ENCODE data around the gene TNS1.

DNA sequence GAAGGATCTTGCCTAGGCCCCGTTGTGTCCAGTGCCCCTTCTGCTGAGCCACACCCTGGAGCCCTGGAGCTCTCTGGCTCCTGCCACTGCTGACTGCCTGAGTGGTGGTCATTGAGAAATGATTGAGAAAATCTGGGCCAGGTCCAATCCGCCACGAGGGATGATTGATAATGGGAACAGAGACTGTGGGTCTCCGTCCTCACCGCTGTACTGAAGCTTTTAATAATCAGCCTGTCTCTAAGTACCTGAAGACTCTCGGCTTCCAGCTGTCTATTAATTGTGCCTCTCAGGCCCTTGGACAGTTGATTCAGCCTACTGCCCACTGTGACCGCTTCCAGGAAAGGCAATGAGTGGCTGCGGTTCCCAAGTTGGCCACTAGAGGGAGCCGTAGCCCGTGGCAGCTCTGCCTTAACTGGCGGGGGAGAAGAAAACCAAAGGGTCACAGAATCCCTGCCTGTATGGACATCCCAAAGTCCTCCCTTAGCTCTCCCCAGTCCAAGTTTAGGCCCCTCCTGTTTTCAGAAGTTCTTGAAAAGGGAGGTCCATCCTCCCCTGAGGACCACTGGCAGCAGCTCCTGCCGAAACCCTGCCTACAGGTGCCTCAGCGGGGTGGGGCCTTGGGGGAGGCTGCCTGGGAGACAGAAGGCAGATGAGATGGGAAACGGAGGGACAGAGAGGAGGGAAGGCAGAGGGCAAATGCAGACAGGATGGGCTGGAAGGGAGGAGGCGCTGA, 213.6 kb downstream of the TNS1 start:
- TF ChIP-seq, protein P1, sequence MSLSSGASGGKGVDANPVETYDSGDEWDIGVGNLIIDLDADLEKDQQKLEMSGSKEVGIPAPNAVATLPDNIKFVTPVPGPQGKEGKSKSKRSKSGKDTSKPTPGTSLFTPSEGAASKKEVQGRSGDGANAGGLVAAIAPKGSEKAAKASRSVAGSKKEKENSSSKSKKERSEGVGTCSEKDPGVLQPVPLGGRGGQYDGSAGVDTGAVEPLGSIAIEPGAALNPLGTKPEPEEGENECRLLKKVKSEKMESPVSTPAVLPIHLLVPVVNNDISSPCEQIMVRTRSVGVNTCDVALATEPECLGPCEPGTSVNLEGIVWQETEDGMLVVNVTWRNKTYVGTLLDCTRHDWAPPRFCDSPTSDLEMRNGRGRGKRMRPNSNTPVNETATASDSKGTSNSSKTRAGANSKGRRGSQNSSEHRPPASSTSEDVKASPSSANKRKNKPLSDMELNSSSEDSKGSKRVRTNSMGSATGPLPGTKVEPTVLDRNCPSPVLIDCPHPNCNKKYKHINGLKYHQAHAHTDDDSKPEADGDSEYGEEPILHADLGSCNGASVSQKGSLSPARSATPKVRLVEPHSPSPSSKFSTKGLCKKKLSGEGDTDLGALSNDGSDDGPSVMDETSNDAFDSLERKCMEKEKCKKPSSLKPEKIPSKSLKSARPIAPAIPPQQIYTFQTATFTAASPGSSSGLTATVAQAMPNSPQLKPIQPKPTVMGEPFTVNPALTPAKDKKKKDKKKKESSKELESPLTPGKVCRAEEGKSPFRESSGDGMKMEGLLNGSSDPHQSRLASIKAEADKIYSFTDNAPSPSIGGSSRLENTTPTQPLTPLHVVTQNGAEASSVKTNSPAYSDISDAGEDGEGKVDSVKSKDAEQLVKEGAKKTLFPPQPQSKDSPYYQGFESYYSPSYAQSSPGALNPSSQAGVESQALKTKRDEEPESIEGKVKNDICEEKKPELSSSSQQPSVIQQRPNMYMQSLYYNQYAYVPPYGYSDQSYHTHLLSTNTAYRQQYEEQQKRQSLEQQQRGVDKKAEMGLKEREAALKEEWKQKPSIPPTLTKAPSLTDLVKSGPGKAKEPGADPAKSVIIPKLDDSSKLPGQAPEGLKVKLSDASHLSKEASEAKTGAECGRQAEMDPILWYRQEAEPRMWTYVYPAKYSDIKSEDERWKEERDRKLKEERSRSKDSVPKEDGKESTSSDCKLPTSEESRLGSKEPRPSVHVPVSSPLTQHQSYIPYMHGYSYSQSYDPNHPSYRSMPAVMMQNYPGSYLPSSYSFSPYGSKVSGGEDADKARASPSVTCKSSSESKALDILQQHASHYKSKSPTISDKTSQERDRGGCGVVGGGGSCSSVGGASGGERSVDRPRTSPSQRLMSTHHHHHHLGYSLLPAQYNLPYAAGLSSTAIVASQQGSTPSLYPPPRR (CRISPR knock-in tag; IDR thresholded peaks at IDR 0.05; ENCODE audit: borderline replicate concordance) = no peak
- TF ChIP-seq, protein P2, sequence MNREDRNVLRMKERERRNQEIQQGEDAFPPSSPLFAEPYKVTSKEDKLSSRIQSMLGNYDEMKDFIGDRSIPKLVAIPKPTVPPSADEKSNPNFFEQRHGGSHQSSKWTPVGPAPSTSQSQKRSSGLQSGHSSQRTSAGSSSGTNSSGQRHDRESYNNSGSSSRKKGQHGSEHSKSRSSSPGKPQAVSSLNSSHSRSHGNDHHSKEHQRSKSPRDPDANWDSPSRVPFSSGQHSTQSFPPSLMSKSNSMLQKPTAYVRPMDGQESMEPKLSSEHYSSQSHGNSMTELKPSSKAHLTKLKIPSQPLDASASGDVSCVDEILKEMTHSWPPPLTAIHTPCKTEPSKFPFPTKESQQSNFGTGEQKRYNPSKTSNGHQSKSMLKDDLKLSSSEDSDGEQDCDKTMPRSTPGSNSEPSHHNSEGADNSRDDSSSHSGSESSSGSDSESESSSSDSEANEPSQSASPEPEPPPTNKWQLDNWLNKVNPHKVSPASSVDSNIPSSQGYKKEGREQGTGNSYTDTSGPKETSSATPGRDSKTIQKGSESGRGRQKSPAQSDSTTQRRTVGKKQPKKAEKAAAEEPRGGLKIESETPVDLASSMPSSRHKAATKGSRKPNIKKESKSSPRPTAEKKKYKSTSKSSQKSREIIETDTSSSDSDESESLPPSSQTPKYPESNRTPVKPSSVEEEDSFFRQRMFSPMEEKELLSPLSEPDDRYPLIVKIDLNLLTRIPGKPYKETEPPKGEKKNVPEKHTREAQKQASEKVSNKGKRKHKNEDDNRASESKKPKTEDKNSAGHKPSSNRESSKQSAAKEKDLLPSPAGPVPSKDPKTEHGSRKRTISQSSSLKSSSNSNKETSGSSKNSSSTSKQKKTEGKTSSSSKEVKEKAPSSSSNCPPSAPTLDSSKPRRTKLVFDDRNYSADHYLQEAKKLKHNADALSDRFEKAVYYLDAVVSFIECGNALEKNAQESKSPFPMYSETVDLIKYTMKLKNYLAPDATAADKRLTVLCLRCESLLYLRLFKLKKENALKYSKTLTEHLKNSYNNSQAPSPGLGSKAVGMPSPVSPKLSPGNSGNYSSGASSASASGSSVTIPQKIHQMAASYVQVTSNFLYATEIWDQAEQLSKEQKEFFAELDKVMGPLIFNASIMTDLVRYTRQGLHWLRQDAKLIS (CRISPR knock-in tag; IDR thresholded peaks at IDR 0.05) = no peak
- TF ChIP-seq, protein P3, sequence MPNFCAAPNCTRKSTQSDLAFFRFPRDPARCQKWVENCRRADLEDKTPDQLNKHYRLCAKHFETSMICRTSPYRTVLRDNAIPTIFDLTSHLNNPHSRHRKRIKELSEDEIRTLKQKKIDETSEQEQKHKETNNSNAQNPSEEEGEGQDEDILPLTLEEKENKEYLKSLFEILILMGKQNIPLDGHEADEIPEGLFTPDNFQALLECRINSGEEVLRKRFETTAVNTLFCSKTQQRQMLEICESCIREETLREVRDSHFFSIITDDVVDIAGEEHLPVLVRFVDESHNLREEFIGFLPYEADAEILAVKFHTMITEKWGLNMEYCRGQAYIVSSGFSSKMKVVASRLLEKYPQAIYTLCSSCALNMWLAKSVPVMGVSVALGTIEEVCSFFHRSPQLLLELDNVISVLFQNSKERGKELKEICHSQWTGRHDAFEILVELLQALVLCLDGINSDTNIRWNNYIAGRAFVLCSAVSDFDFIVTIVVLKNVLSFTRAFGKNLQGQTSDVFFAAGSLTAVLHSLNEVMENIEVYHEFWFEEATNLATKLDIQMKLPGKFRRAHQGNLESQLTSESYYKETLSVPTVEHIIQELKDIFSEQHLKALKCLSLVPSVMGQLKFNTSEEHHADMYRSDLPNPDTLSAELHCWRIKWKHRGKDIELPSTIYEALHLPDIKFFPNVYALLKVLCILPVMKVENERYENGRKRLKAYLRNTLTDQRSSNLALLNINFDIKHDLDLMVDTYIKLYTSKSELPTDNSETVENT (CRISPR knock-in tag; IDR thresholded peaks at IDR 0.05) = no peak
- TF ChIP-seq SP1 (CRISPR knock-in tag; IDR thresholded peaks at IDR 0.05) (no peak), SIN3A (IDR thresholded peaks at IDR 0.05; ENCODE audit: borderline replicate concordance in 2 of 2, control insufficient read depth in 1 of 2, low read depth in 2 of 2, low read length in 2 of 2) (no peak)
- TF ChIP-seq, protein P4, sequence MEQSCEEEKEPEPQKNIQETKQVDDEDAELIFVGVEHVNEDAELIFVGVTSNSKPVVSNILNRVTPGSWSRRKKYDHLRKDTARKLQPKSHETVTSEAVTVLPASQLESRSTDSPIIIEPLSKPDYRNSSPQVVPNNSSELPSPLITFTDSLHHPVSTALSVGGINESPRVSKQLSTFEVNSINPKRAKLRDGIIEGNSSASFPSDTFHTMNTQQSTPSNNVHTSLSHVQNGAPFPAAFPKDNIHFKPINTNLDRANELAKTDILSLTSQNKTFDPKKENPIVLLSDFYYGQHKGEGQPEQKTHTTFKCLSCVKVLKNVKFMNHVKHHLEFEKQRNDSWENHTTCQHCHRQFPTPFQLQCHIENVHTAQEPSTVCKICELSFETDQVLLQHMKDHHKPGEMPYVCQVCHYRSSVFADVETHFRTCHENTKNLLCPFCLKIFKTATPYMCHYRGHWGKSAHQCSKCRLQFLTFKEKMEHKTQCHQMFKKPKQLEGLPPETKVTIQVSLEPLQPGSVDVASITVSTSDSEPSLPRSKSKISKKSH (CRISPR knock-in tag; IDR thresholded peaks at IDR 0.05) = no peak

Data from K562 (cell line).